Left cardiac atrium (tissue), 4 donors: ENCODE results near the gene KLHL22. TPM values are rescaled to one million over a fixed set of nuclear protein-coding genes. Genes with fewer than 3 reads are reported as not detected.
A peak's percentile ranks its signal among the peaks of the same experiment; 100 is the strongest.
"Not testable (repeated sequence)": the region's sequence is repeated elsewhere in the genome, so short reads cannot be mapped to it uniquely, and the experiment has no call there.

ENCODE experiments used
- ATAC-seq, 2 donors: fragments of 200-7000 bp; cut with Tn5 transposase; one replicate each; pipeline ENCODE4 v1.9.1; 2020; ENCODE audit warnings: mild to moderate bottlenecking in 2 of 2, moderate library complexity in 2 of 2
- DNase-seq: peaks from one replicate; pipeline ENCODE4 v3.0.0-alpha.2; 2020
- intact Hi-C, 2 donors: fragments of 100-400 bp; cut with DNase I; formaldehyde crosslinking; loops; one replicate each; pipeline versions ENCODE4 v1.14.1 to v1.15.1; 2022 to 2023
- total RNA-seq, 2 donors: library from RNA; stranded (reverse); fragmentation: NEBNext Ultra II Directional; extraction: Animal tissue kit (Norgen Biotek cat#: 25700); gene quantifications; one replicate each; pipeline ENCODE4 v1.2.1, GENCODE V29; 2021
- donor health status: DM: no; HTN: yes; CAD: no.
- donor health status: DM: no; HTN: yes; CAD: no; lungs with severe emphysema.
- donor health status: DM: yes; HTN: yes; CAD: no.
- donor health status: Dilated cardiomyopathy.

KLHL22 gene
- total RNA-seq, 2 donors from 2014 or later, result 18.7 to 19.6 TPM

DNA sequence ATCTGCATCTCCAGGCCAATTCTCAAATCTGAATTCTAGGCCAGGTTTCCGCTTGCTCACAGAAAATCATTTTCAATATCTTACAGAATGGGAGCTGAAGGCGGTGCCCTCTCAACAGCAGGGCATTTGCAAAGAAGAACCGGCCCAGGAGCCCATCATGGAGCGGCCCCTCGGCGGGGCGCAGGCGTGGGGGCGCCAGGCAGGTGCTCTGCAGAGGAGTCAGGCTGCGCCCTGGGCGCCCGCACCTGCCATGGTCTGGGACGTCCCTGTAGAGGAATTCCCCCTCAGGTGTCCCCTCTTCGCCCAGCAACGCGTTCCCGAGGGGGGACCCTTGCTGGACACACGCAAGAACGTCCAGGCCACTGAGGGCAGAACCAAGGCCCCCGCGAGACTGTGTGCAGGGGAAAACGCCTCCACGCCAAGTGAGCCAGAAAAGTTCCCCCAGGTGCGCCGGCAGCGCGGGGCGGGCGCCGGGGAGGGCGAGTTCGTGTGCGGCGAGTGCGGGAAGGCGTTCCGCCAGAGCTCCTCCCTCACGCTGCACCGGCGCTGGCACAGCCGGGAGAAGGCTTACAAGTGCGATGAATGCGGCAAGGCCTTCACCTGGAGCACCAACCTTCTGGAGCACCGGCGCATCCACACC is 90.2 kb downstream of the KLHL22 start:
- no peak for DNase-seq
- ATAC-seq, result no peak
- intact Hi-C loops, result no loop called here

GRCh38 chr22:20404881-20405280 is 90.7 kb downstream of the KLHL22 start:
- no peak for ATAC-seq

DNA sequence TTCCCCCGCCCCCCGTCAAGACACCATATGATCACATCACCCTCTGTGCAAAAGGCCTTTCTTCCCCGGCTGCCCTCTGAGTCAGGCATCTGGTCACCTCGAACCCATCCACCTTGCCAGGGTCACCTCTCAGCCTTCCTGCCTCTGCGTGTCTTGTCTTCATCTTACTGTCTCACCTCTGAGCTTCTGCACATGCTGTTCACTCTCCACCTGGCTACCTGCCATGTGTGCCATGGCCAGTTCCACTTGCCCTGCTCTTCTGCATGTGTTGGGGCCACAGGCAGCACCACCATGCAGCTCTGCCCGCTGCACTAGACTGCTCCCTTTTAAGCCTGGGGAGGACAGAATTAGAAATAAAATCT is 91.8 kb downstream of the KLHL22 start:
- ATAC-seq (no peak), DNase-seq (no peak)
- intact Hi-C loops, result no loop called here

More at GRCh38 chr22:20404881-20405280, 90.7 kb downstream of the KLHL22 start:
- DNase-seq, result no peak
- intact Hi-C loops, result no loop called here

- intact Hi-C loops, result no loop called here
- ATAC-seq (no peak), DNase-seq (no peak)
Measured at GRCh38 chr22:20402960-20403778, 92.4 kb downstream of the KLHL22 start.

DNA sequence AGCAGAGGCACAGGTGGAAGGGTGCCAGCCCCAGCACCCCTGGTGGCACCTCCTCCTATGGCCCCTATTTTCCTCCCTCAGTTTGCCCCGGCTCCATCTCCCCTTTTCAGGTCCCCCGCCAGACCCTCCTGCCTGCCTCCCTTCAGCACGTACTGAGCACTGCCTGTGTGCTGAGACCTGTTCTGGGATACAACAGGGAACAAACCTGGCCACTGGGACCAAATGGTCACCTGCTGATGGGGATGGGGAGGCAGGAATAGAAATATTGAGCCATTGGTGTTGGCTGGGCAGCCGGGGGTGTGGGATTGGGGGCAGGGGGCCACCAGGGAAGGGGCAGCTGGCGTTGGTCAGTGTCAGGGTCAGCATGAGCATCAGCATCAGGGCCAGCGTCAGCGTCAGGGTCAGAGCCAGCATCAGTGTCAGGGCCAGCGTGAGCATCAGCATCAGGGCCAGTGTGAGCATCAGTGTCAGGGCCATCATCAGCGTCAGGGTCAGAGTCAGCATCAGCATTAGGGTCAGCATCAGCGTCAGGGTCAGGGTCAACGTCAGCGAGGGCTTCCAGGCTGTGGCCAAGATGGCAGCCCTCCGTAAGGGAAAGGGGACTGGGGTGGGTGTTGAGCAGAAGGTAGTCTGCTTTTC is 94.1 kb downstream of the KLHL22 start:
- intact Hi-C loops, result no loop called here
- ATAC-seq, result no peak
- DNase-seq, result no peak

- intact Hi-C loops, result no loop called here
- no peak for DNase-seq
- ATAC-seq, result no peak
Measured at GRCh38 chr22:20400606-20401375, 94.8 kb downstream of the KLHL22 start.

- intact Hi-C loops, result no loop called here
- no peak for DNase-seq
- no peak for ATAC-seq
Measured at GRCh38 chr22:20399866-20400605, 95.6 kb downstream of the KLHL22 start.

DNA sequence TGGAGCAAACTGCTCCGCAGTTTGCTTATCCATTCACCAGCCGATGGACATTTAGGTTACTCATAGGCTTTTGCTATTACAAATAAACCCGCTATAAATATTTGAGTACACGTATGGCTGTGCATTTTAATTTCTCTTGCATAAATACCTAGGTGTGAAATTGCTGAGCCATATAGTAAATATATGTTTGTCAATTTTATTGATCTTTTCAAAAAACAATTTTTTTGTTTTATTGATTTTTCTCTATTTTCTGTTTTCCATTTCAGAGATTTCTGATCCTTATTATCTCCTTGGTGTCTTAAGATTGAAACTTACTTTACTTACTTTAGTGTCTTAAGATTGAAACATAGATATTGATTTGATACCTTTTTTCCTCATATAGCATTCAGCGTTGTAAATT is 97.2 kb downstream of the KLHL22 start:
- DNase-seq (no peak), ATAC-seq (no peak)
- intact Hi-C loops, result no loop called here

DNA sequence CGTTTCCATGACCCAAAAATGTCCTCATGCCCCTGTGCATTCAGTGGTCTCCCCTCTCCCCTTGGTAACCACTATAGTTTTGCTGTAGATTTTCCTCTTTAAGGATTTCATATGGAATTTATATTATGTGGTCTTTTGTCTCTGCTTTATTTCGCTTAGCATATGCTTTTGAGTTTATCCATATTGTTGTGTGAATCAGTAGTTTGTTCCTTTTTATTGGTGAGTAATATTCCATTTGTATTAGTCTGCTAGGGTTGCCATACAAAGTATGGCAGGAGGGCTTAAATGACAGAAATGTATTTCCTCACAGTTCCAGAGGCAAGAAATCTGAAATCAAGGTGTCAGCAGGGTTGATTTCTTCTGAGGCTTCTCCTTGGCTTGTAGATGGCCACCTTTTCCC is 98.1 kb downstream of the KLHL22 start:
- intact Hi-C loops, result no loop called here
- no peak for ATAC-seq
- no peak for DNase-seq

DNA sequence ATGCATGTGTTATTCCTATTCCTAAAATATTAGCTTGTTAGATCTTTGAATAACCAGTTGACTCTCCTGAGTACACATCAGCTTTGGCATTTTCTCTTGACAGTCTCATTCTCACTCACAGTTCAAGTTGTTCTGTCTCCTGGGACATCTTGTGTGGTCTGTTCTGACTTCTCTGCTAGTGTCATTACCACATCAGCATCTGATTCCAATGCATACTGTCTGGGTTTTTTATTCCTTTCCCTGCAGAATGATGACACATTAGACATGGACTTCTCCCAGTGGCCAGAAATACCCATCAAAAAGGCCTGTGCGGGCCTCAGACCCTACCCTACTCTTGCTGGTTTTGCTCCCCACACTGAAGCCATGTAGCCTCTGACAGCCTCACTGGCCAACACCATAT is 99.0 kb downstream of the KLHL22 start:
- intact Hi-C loops, result no loop called here
- ATAC-seq (no peak), DNase-seq (no peak)

DNA sequence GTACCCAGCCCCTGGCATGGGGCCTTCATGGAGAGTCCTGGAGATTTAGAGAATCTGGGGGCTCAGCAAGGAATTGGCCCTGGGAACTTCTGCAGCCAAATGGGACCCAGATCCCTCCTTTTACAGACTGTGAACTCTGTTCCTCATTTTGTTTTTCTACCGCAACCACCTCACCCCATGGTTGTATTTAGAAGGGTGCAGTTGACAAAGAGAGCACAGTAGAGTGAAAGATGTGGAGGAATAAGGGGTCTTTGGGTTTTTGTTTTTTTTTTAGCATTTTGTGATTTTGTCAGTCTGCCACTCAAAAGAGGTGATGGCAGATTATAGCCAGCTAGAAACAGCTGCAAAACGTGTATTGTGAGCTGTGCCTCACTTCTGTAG is 99.7 kb downstream of the KLHL22 start:
- ATAC-seq (no peak), DNase-seq (no peak)
- intact Hi-C loops, result no loop called here

DNA sequence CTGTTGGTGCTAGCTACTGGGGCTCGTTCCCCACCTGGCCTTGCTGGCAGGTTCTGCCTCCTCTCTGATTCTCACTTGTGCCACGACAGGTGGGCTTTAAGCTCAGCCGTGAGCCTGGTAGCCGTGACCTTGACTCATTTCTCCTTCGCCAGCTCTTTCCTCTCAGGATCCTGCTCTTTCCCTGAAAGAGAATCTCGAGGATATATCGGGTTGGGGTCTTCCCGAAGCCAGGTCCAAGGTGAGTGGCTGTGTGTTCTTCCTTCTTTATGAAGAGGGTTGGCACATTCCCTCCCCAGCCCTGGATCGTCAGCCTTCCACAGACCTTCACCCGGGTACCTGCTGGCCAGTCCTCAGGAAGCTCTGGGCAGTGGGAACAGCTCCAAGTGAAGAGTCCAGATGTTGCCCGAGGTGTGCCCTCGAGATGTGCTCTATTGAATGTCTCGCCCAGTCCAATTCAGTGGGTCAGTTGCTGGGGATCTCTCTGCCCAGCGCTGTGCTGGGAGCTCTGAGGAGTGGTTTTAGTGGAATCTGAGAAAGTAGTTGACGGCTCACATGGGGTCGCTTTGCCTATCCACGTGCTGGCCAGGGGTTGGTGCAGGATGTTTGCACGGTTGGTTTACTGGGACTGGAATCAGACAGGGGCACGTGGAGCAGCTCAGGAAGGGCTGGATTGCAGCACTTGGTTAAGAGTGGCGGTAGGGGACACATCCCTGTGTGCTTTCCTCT is 100.3 kb downstream of the KLHL22 start:
- no peak for DNase-seq
- intact Hi-C loops, result no loop called here
- ATAC-seq, result no peak

- intact Hi-C loops, result no loop called here
- DNase-seq (peak; percentile 94), ATAC-seq (peak; percentile 97 to 98)
Measured at GRCh38 chr22:20393705-20394476, 101.7 kb downstream of the KLHL22 start, which contains the start of gene ZNF74. Gene ZNF74, plus strand, starts transcription at chr22:20394151. Its CDS starts 478 bp downstream, at chr22:20394629.

- intact Hi-C loops, result no loop called here
- DNase-seq, result peak; percentile 29
- ATAC-seq, result peak; percentile 0 to 5
Measured at GRCh38 chr22:20392983-20393704, 102.5 kb downstream of the KLHL22 start.

DNA sequence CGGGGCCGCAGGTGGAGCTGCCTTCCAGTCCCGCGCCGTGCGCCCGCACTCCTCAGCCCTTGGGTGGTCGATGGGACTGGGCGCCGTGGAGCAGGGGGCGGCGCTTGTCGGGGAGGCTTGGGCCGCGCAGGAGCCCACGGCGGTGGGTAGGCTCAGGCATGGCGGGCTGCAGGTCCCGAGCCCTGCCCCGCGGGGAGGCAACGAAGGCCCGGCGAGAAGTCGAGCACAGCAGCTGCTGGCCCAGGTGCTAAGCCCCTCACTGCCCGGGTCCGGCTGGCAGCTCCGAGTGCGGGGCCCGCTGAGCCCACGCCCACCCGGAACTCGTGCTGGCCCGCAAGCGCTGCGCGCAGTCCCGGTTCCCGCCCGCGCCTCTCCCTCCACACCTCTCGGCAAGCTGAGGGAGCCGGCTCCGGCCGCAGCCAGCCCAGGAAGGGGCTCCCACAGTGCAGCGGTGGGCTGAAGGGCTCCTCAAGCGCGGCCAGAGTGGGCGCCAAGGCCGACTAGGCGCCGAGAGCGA is 103.2 kb downstream of the KLHL22 start:
- ATAC-seq, DNase-seq, intact Hi-C loops: not testable (repeated sequence)
